GM18868 (cell line): ENCODE data around the gene AFAP1L2.

Experiments
- ATAC-seq: cut with Tn5 transposase; IDR thresholded peaks from one replicate; pipeline ENCODE4 v1.9.1; 2021; ENCODE audit warnings: mild to moderate bottlenecking, moderate library complexity; ENCODE audit not compliant: unreplicated experiment

Gene AFAP1L2

GRCh38 chr10:114246679-114247305 is 157.5 kb downstream of the AFAP1L2 start:
- no peak for ATAC-seq

GRCh38 chr10:114245121-114245791 is 159.0 kb downstream of the AFAP1L2 start:
- no peak for ATAC-seq
